ENCODE data around the gene MEIOSIN.

GRCh38 chr19:45793178-45793564, 59.9 kb downstream of the MEIOSIN start:
- TF ChIP-seq CTCF (conservative IDR thresholded peaks at IDR 0.05) (no peak), ZFX (IDR thresholded peaks at IDR 0.05) (no peak)

All from C4-2B (cell line).